Stimulated activated CD4-positive, alpha-beta T cell treated with anti-CD3 and anti-CD28 coated beads, Interleukin-4, amount 100 ng/mL, for 24 hours (primary cell): Measurements from ENCODE around the gene SVIP.
A peak's percentile ranks its signal among the peaks of the same experiment; 100 is the strongest.

Experiments used
- DNase-seq: peaks from one replicate; pipeline ENCODE4 v3.0.0-alpha.2; 2020

Gene SVIP

GRCh38 chr11:22829231-22830081, at the start of gene SVIP:
Gene SVIP, minus strand, starts transcription at chr11:22829801. Its CDS starts 53 bp downstream, at chr11:22829748.
- peak; percentile 95 for DNase-seq

- DNase-seq = no peak
These were observed 49.0 kb upstream of the SVIP start for GRCh38 chr11:22878604-22879003.

GRCh38 chr11:22878039-22878438, 48.4 kb upstream of the SVIP start:
- no peak for DNase-seq

- peak; percentile 64 for DNase-seq
These were observed 46.4 kb upstream of the SVIP start for GRCh38 chr11:22875869-22876473.

- DNase-seq = no peak
These were observed 39.7 kb upstream of the SVIP start for GRCh38 chr11:22869325-22869724.

GRCh38 chr11:22860241-22860640, 30.6 kb upstream of the SVIP start, which contains the start of gene CCDC179:
Gene CCDC179, minus strand, starts transcription at chr11:22860474. Its CDS starts 53 bp downstream, at chr11:22860421.
- no peak for DNase-seq

GRCh38 chr11:22859756-22860155, 30.2 kb upstream of the SVIP start:
- no peak for DNase-seq

GRCh38 chr11:22851477-22851876, 21.9 kb upstream of the SVIP start:
- DNase-seq = no peak

GRCh38 chr11:22846726-22847125, 17.1 kb upstream of the SVIP start:
- DNase-seq = no peak

- DNase-seq = no peak
These were observed 2.9 kb upstream of the SVIP start for GRCh38 chr11:22832315-22833015.

- no peak for DNase-seq
These were observed 447 bp upstream of the SVIP start for GRCh38 chr11:22830082-22830414.

GRCh38 chr11:22828373-22828772, 1.2 kb downstream of the SVIP start:
- no peak for DNase-seq

GRCh38 chr11:22822203-22822602, 7.4 kb downstream of the SVIP start:
- no peak for DNase-seq

- DNase-seq = no peak
These were observed 19.7 kb downstream of the SVIP start for GRCh38 chr11:22809893-22810292.

- DNase-seq = no peak
These were observed 20.9 kb downstream of the SVIP start for GRCh38 chr11:22808571-22809197.

GRCh38 chr11:22807855-22808570, 21.6 kb downstream of the SVIP start:
- no peak for DNase-seq

GRCh38 chr11:22807391-22807790, 22.2 kb downstream of the SVIP start:
- DNase-seq = no peak

- DNase-seq = no peak
These were observed 26.7 kb downstream of the SVIP start for GRCh38 chr11:22802861-22803260.

- no peak for DNase-seq
These were observed 29.1 kb downstream of the SVIP start for GRCh38 chr11:22800482-22800881.

- DNase-seq = no peak
These were observed 30.7 kb downstream of the SVIP start for GRCh38 chr11:22798901-22799300.

- no peak for DNase-seq
These were observed 32.6 kb downstream of the SVIP start for GRCh38 chr11:22797047-22797446.

- DNase-seq = no peak
These were observed 33.7 kb downstream of the SVIP start for GRCh38 chr11:22795914-22796313.

GRCh38 chr11:22792497-22792896, 37.1 kb downstream of the SVIP start:
- no peak for DNase-seq
